Caco-2 (cell line): ENCODE data around the gene KRI1. TPM values are rescaled to one million over a fixed set of nuclear protein-coding genes. Genes with fewer than 3 reads are reported as not detected.
A peak's percentile ranks its signal among the peaks of the same experiment; 100 is the strongest.

Experiments
- BruUV-seq: library from RNA; stranded (reverse); fragments of 400-500 nt; replicated peaks from 2 replicates; lab custom pipeline; 2021; lab: Mats Ljungman, UMichigan
- CTCF ChIA-PET: fragments of 300-600 bp; sonication (Branson Sonifier 250); formaldehyde crosslinking; loops from one replicate; lab custom pipeline; 2022; ENCODE audit warnings: antibody characterized with exemption; lab: Charles Lee
- POLR2A ChIA-PET: fragments of 300-600 bp; sonication (Branson Sonifier 250); formaldehyde crosslinking; loops from one replicate; lab custom pipeline; 2022; ENCODE audit warnings: antibody characterized with exemption; lab: Charles Lee
- DNase-seq, 2 experiments: peaks; one replicate each; pipeline versions ENCODE4 v3.0.0 to v3.0.0-alpha.2; 2020 to 2022
- H3K27me3 ChIP-seq: replicated peaks from 2 replicates; pipeline ENCODE4 v1.6.0; 2011; ENCODE audit warnings: low read length; ENCODE audit not compliant: control insufficient read depth, insufficient read depth
- H3K36me3 ChIP-seq: 2 replicates; pipeline ENCODE4 v1.5.1; 2011; ENCODE audit warnings: low read length; ENCODE audit not compliant: control insufficient read depth, insufficient read depth
- H3K4me1 ChIP-seq: fragments of 250-450 bp; sonication (Bioruptor Pico); 2 replicates; pipeline ENCODE4 v1.5.1; 2020; ENCODE audit warnings: mild to moderate bottlenecking
- H3K4me3 ChIP-seq: 2 replicates; pipeline ENCODE4 v1.5.1; 2011; ENCODE audit warnings: low read depth, mild to moderate bottlenecking, control low read depth, low read length
- H3K9me3 ChIP-seq: fragments of 250-450 bp; sonication (Bioruptor Pico); 2 replicates; pipeline ENCODE4 v1.5.1; 2020; ENCODE audit warnings: mild to moderate bottlenecking, moderate library complexity
- H3K27ac Mint-ChIP-seq: one replicate; pipeline ENCODE4 v1.8.0; 2022; ENCODE audit warnings: mixed read lengths; ENCODE audit not compliant: unreplicated experiment
- H3K27me3 Mint-ChIP-seq: one replicate; pipeline ENCODE4 v1.8.0; 2022; ENCODE audit warnings: mixed read lengths; ENCODE audit not compliant: insufficient read depth, unreplicated experiment
- H3K36me3 Mint-ChIP-seq: one replicate; pipeline ENCODE4 v1.8.0; 2022; ENCODE audit warnings: mild to moderate bottlenecking, mixed read lengths; ENCODE audit not compliant: insufficient read depth, unreplicated experiment
- H3K4me1 Mint-ChIP-seq: one replicate; pipeline ENCODE4 v1.8.0; 2022; ENCODE audit warnings: low read depth, mixed read lengths; ENCODE audit not compliant: unreplicated experiment
- H3K4me3 Mint-ChIP-seq: one replicate; pipeline ENCODE4 v1.8.0; 2022; ENCODE audit warnings: mild to moderate bottlenecking, moderate library complexity, mixed read lengths; ENCODE audit not compliant: unreplicated experiment
- H3K9me3 Mint-ChIP-seq: one replicate; pipeline ENCODE4 v1.8.0; 2022; ENCODE audit warnings: mixed read lengths; ENCODE audit not compliant: unreplicated experiment
- CTCF ChIP-seq, 2 experiments: fragments of 200-600 bp in 1 of 2; IDR thresholded peaks; 1 replicate in 1 of 2; 2 replicates in 1 of 2; pipeline versions ENCODE4 v1.5.1 to v1.8.0; 2011 to 2022; ENCODE audit warnings: antibody characterized with exemption in 1 of 2, control low read depth in 1 of 2, inconsistent platforms in 1 of 2, low read depth in 1 of 2, low read length in 1 of 2, mild to moderate bottlenecking in 1 of 2, moderate library complexity in 1 of 2; ENCODE audit not compliant: insufficient read depth in 1 of 2, severe bottlenecking in 1 of 2, unreplicated experiment in 1 of 2
- intact Hi-C: fragments of 100-400 bp; cut with micrococcal nuclease; formaldehyde crosslinking; loops from one replicate; pipeline ENCODE4 v1.10.0; 2022; ENCODE audit not compliant: unreplicated experiment
- total RNA-seq: library from RNA; stranded (reverse); gene quantifications from 2 replicates; pipeline ENCODE4 v1.2.3, GENCODE V29; 2022

KRI1 gene
- total RNA-seq, 1 experiment from 2014 or later = 27.0 TPM

GRCh38 chr19:10603084-10603872, 37.5 kb upstream of the KRI1 start:
- no peaks in the 10 kb centered on the region for H3K36me3 Mint-ChIP-seq
- no peaks in the 10 kb centered on the region for H3K9me3 Mint-ChIP-seq
- no peak for TF ChIP-seq CTCF (IDR thresholded peaks at IDR 0.05; ENCODE audit: insufficient read depth in 1 of 2, low read depth in 1 of 2, low read length in 1 of 2, severe bottlenecking in 1 of 2, unreplicated experiment in 1 of 2)
- no peaks in the 10 kb centered on the region for H3K27me3 ChIP-seq
- H3K4me3 Mint-ChIP-seq = peak overlapping the region; percentile 67
- no peaks in the 10 kb centered on the region for H3K4me1 ChIP-seq
- peaks cover 3% of the 10 kb centered on the region for H3K27me3 Mint-ChIP-seq
- no peak overlapping the region for H3K27ac Mint-ChIP-seq
- peaks cover 11% of the 10 kb centered on the region for H3K4me1 Mint-ChIP-seq
- BruUV-seq = no TSS peak
- CTCF ChIA-PET = interaction anchor here (1.6 kb wide), 1 partner anchor 41 kb away, joined by 14 read pairs; no protein-coding TSS in a partner anchor
- POLR2A ChIA-PET = no interaction called here
- H3K9me3 ChIP-seq = no peaks in the 10 kb centered on the region
- intact Hi-C loops = no loop called here
- H3K4me3 ChIP-seq = peak overlapping the region; percentile 72
- DNase-seq = no peak
- H3K36me3 ChIP-seq = no peaks in the 10 kb centered on the region

GRCh38 chr19:10602330-10603083, 36.7 kb upstream of the KRI1 start:
- H3K4me1 ChIP-seq = no peaks in the 10 kb centered on the region
- H3K27me3 Mint-ChIP-seq = peaks cover 3% of the 10 kb centered on the region
- no TSS peak for BruUV-seq
- no peaks in the 10 kb centered on the region for H3K9me3 ChIP-seq
- peaks cover 11% of the 10 kb centered on the region for H3K4me1 Mint-ChIP-seq
- no peaks in the 10 kb centered on the region for H3K9me3 Mint-ChIP-seq
- no peaks in the 10 kb centered on the region for H3K36me3 ChIP-seq
- POLR2A ChIA-PET = interaction anchor here (0.6 kb wide), 1 partner anchor 662 kb away, joined by 8 read pairs; no protein-coding TSS in a partner anchor
- DNase-seq = peak; percentile 71 to 82
- no peak for TF ChIP-seq CTCF (IDR thresholded peaks at IDR 0.05; ENCODE audit: insufficient read depth in 1 of 2, low read depth in 1 of 2, low read length in 1 of 2, severe bottlenecking in 1 of 2, unreplicated experiment in 1 of 2)
- no peak overlapping the region for H3K27ac Mint-ChIP-seq
- H3K4me3 Mint-ChIP-seq = peak overlapping the region; percentile 67
- no peaks in the 10 kb centered on the region for H3K27me3 ChIP-seq
- intact Hi-C loops = no loop called here
- no peaks in the 10 kb centered on the region for H3K36me3 Mint-ChIP-seq
- peak overlapping the region; percentile 72 for H3K4me3 ChIP-seq
- CTCF ChIA-PET = interaction anchor here (0.6 to 1.6 kb wide), 3 partner anchors 21 to 96 kb away, joined by 3 to 14 read pairs (median 3); no protein-coding TSS in a partner anchor

- no peaks in the 10 kb centered on the region for H3K9me3 Mint-ChIP-seq
- H3K27me3 ChIP-seq = no peaks in the 10 kb centered on the region
- no peaks in the 10 kb centered on the region for H3K9me3 ChIP-seq
- H3K36me3 ChIP-seq = no peaks in the 10 kb centered on the region
- H3K4me3 ChIP-seq = peak overlapping the region; percentile 26
- BruUV-seq = no TSS peak
- ChIA-PET CTCF (interaction anchor here (0.6 to 1.6 kb wide), 3 partner anchors 20 to 97 kb away, joined by 3 to 14 read pairs (median 3); no protein-coding TSS in a partner anchor), POLR2A (interaction anchor here (0.6 kb wide), 1 partner anchor 662 kb away, joined by 8 read pairs; no protein-coding TSS in a partner anchor)
- intact Hi-C loops = no loop called here
- no peak for DNase-seq
- peak overlapping the region; percentile 67 for H3K4me3 Mint-ChIP-seq
- H3K27me3 Mint-ChIP-seq = peaks cover 3% of the 10 kb centered on the region
- peaks cover 11% of the 10 kb centered on the region for H3K4me1 Mint-ChIP-seq
- H3K27ac Mint-ChIP-seq = no peak overlapping the region
- H3K36me3 Mint-ChIP-seq = no peaks in the 10 kb centered on the region
- no peak for TF ChIP-seq CTCF (IDR thresholded peaks at IDR 0.05; ENCODE audit: insufficient read depth in 1 of 2, low read depth in 1 of 2, low read length in 1 of 2, severe bottlenecking in 1 of 2, unreplicated experiment in 1 of 2)
- H3K4me1 ChIP-seq = no peaks in the 10 kb centered on the region
These were observed 36.2 kb upstream of the KRI1 start for GRCh38 chr19:10601999-10602329.
